Thoracic aorta (tissue), 2 donors: ENCODE measurements around the gene R3HDM1. TPM values are rescaled to one million over a fixed set of nuclear protein-coding genes. Genes with fewer than 3 reads are reported as not detected.
"Not testable (repeated sequence)": the region's sequence is repeated elsewhere in the genome, so short reads cannot be mapped to it uniquely, and the experiment has no call there.

Source experiments
- ATAC-seq: fragments of 150-250 bp; one replicate; pipeline ENCODE4 v1.8.0; 2017; ENCODE audit warnings: low read depth; ENCODE audit not compliant: insufficient number of reproducible peaks, low FRiP score
- DNase-seq: peaks from one replicate; pipeline ENCODE4 v3.0.0-alpha.2; 2020; ENCODE audit warnings: low spot score
- H3K27ac ChIP-seq, 2 donors: fragments of 200-600 bp; sonication (generic); 1 replicate in 1 of 2; 2 replicates in 1 of 2; pipeline ENCODE4 v1.5.1; 2016; ENCODE audit warnings: mild to moderate bottlenecking in 2 of 2, moderate library complexity in 2 of 2
- H3K27me3 ChIP-seq: fragments of 200-600 bp; sonication (generic); replicated peaks from 2 replicates; pipeline ENCODE4 v1.6.0; 2016; ENCODE audit warnings: mild to moderate bottlenecking; ENCODE audit not compliant: insufficient read depth
- H3K36me3 ChIP-seq: fragments of 200-600 bp; sonication (generic); one replicate; pipeline ENCODE4 v1.5.1; 2016
- H3K4me1 ChIP-seq, 2 donors: fragments of 200-600 bp; sonication (generic); 1 replicate in 1 of 2; 2 replicates in 1 of 2; pipeline versions ENCODE4 v1.5.1 to v1.6.0; 2016; ENCODE audit warnings: low read depth in 2 of 2, mild to moderate bottlenecking in 1 of 2; ENCODE audit not compliant: control insufficient read depth in 1 of 2
- H3K4me3 ChIP-seq: fragments of 200-600 bp; sonication (generic); 2 replicates; pipeline ENCODE4 v1.5.1; 2016; ENCODE audit warnings: mild to moderate bottlenecking
- H3K9me3 ChIP-seq: fragments of 200-600 bp; sonication (generic); 2 replicates; pipeline ENCODE4 v1.5.1; 2016
- CTCF ChIP-seq: fragments of 200-600 bp; sonication (generic); IDR thresholded peaks from one replicate; pipeline ENCODE4 v1.5.1; 2019; ENCODE audit warnings: antibody characterized with exemption
- total RNA-seq, 2 donors: library from RNA; depleted of rRNA; stranded (reverse); fragments of >200 nt; gene quantifications; one replicate each; pipeline versions ENCODE4 v1.1.0 to v1.2.3, GENCODE V29; 2016

The R3HDM1 gene
- total RNA-seq, 2 donors from 2014 or later: 29.8 to 76.6 TPM

DNA sequence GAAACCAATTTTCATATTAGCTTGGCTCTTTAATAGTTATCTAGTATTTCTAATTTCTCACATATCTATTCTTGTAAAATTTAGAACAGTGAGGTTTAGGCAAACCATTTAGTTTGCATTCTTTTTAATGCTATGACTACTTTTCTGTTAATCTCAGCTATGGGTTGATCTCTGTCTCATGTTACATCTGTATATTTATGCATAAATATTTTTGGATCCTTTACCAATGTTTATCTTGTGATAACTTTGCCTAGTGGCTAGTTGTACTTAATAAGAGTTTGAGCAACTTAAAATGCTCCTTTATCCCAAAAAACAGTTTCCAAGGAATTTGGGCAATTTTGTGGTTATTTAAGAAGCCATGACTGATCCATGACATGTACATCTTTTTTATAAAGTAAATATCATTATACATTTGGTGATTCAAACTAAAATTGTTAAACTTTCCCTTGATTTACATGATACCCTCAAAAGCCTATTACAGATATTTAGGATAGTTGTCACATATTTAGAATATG is 86.3 kb downstream of the R3HDM1 start:
- Histone ChIP-seq H3K9me3 (no peaks in the 10 kb centered on the region), H3K27ac (no peak overlapping the region), H3K4me3 (no peak overlapping the region), H3K27me3 (no peaks in the 10 kb centered on the region), H3K4me1 (no peaks in the 10 kb centered on the region), H3K36me3 (no peaks in the 10 kb centered on the region)
- no peak for ATAC-seq
- TF ChIP-seq CTCF: no peak
- DNase-seq: no peak

DNA sequence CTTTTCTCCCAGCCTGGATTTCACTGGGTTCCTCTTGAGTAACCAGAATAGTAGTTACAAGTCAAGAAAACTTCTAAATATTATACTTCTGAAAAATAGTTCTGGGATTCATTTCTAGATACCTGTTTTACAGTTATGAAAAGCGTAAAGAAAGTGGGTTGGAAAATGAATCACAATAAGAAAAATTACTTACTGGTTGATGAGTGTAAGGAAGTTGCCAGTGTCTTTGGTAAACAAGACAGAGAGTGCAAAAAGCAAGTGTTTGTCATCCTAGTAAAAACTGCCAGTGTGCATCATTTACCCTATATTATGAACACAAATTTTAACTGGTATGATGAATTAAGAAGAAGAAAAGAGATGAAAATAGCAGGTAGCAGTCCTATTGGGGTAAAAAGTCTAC is 88.9 kb downstream of the R3HDM1 start:
- H3K27me3 ChIP-seq: no peaks in the 10 kb centered on the region
- no peaks in the 10 kb centered on the region for H3K4me1 ChIP-seq
- ATAC-seq: no peak
- H3K9me3 ChIP-seq: no peaks in the 10 kb centered on the region
- H3K36me3 ChIP-seq: no peaks in the 10 kb centered on the region
- no peak overlapping the region for H3K27ac ChIP-seq
- TF ChIP-seq CTCF: no peak
- no peak overlapping the region for H3K4me3 ChIP-seq
- no peak for DNase-seq

GRCh38 chr2:135629520-135629919 is 98.2 kb downstream of the R3HDM1 start:
- no peak overlapping the region for H3K27ac ChIP-seq
- no peaks in the 10 kb centered on the region for H3K4me1 ChIP-seq
- no peaks in the 10 kb centered on the region for H3K9me3 ChIP-seq
- ATAC-seq (no peak), DNase-seq (no peak)
- no peaks in the 10 kb centered on the region for H3K27me3 ChIP-seq
- H3K4me3 ChIP-seq: no peak overlapping the region
- TF ChIP-seq CTCF: no peak
- H3K36me3 ChIP-seq: peaks cover 5% of the 10 kb centered on the region

DNA sequence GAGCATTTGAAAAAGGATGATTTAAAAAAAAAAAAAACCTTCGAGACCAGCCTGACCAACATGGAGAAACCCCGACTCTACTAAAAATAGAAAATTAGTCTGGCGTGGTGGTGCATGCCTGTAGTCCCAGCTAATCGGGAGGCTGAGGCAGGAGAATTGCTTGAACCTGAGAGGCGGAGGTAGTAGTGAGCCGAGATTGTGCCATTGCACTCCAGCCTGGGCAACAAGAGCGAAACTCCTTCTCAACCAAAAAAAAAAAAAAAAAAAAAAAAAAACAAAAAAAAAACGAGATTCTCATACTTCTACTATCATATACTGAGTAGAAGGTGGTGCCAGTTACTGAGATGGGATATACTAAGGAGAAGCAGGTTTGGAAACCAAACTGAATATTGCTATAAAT is 98.8 kb downstream of the R3HDM1 start:
- not testable (repeated sequence) for H3K27me3 ChIP-seq, H3K4me1 ChIP-seq, H3K27ac ChIP-seq, DNase-seq, ATAC-seq, H3K36me3 ChIP-seq, H3K9me3 ChIP-seq, H3K4me3 ChIP-seq

DNA sequence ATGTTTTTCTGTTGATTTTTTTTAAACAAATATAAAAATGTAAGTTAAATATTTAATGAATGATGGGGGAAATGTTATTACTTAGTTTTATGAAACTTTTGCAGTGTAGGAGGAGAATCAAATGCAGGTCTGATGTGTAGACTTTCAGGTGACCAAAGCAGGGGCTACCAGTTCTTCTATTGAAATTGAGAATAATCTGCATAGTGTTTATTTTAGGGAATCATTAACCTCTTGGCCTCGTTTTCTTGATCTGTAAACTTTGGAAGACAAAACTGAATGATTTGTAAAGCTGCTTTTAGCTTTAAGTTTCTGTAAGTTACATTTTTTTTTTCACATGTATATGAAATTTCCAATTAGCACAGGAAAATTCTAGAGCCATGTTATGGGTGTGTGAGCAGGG is 99.2 kb downstream of the R3HDM1 start:
- no peak for TF ChIP-seq CTCF
- Histone ChIP-seq H3K4me3 (no peak overlapping the region), H3K4me1 (no peaks in the 10 kb centered on the region), H3K36me3 (peaks cover 5% of the 10 kb centered on the region), H3K27ac (no peak overlapping the region), H3K27me3 (no peaks in the 10 kb centered on the region), H3K9me3 (no peaks in the 10 kb centered on the region)
- no peak for ATAC-seq
- no peak for DNase-seq

DNA sequence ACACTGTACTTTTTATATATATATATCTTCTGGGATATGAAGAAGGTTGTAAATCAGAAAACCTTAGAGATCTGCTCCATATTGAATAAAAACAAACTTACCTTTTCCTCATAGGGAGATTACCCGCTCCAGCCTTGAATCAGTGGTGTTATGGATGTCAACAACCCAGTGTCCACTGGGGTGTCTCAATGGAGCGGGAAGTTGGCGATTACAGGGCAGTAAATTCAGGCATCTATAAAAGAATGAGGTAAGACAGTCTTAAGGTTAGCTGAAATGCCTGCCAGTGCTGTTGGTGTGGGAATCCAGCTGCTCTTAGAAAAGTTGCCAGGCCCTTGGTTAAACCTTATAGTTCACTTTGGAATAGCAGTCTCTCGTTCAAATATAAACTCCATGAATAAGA is 102.3 kb downstream of the R3HDM1 start:
- no peaks in the 10 kb centered on the region for H3K27me3 ChIP-seq
- H3K4me3 ChIP-seq: no peak overlapping the region
- DNase-seq (no peak), ATAC-seq (no peak)
- H3K9me3 ChIP-seq: no peaks in the 10 kb centered on the region
- no peaks in the 10 kb centered on the region for H3K4me1 ChIP-seq
- no peak overlapping the region for H3K27ac ChIP-seq
- peaks cover 5% of the 10 kb centered on the region for H3K36me3 ChIP-seq
- TF ChIP-seq CTCF: no peak
